HFF-Myc (cell line): ENCODE results near the gene ADAMTS13.
A peak's percentile ranks its signal among the peaks of the same experiment; 100 is the strongest.

ENCODE experiments used
- DNase-seq: peaks from one replicate; pipeline ENCODE4 v3.0.0-alpha.2; 2011; ENCODE audit warnings: low read depth; ENCODE audit errors: extremely low read depth
- H3K4me3 ChIP-seq: replicated peaks from 2 replicates; pipeline ENCODE4 v1.5.1; 2011; ENCODE audit warnings: low read depth, mild to moderate bottlenecking, control low read depth, low read length
- TF ChIP-seq, protein P1 (sequence below): IDR thresholded peaks from 2 replicates; pipeline ENCODE4 v1.5.1; 2012; ENCODE audit warnings: mild to moderate bottlenecking, low read depth, low read length, control low read depth; ENCODE audit errors: missing control alignments

ADAMTS13 gene

DNA sequence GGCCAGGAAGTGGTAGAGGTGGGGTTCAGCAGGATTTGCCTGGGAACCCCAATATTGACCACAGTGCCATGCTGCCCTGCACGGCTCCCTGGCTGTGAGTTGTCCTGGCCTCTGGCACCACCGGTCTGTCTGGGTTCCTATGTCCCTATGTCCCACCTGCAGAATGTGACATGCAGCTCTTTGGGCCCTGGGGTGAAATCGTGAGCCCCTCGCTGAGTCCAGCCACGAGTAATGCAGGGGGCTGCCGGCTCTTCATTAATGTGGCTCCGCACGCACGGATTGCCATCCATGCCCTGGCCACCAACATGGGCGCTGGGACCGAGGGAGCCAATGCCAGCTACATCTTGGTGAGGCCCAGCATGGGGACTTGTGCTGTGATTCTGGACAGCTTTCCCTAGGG lies 35.6 kb downstream of the ADAMTS13 start:
- TF ChIP-seq, protein P1, sequence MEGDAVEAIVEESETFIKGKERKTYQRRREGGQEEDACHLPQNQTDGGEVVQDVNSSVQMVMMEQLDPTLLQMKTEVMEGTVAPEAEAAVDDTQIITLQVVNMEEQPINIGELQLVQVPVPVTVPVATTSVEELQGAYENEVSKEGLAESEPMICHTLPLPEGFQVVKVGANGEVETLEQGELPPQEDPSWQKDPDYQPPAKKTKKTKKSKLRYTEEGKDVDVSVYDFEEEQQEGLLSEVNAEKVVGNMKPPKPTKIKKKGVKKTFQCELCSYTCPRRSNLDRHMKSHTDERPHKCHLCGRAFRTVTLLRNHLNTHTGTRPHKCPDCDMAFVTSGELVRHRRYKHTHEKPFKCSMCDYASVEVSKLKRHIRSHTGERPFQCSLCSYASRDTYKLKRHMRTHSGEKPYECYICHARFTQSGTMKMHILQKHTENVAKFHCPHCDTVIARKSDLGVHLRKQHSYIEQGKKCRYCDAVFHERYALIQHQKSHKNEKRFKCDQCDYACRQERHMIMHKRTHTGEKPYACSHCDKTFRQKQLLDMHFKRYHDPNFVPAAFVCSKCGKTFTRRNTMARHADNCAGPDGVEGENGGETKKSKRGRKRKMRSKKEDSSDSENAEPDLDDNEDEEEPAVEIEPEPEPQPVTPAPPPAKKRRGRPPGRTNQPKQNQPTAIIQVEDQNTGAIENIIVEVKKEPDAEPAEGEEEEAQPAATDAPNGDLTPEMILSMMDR: no peak
- DNase-seq: no peak
- no peak overlapping the region for H3K4me3 ChIP-seq

DNA sequence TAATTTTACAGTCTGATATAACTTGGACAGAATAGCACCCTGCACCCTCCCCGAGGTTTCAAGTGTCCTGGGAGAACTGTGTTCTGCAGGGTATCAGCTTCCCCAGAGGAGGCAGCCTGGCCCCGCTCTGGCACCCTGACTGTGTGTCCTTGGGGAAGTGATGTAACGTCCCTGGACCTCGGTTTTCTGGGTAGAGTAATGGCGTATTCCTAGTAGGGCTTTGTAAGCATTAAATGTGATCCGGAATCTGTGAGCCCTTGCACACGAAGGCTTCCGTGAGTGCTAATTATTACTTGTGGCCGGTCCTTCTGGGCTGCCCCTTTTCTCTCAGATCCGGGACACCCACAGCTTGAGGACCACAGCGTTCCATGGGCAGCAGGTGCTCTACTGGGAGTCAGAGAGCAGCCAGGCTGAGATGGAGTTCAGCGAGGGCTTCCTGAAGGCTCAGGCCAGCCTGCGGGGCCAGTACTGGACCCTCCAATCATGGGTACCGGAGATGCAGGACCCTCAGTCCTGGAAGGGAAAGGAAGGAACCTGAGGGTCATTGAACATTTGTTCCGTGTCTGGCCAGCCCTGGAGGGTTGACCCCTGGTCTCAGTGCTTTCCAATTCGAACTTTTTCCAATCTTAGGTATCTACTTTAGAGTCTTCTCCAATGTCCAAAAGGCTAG lies 36.6 kb downstream of the ADAMTS13 start:
- no peak for DNase-seq
- H3K4me3 ChIP-seq: peak overlapping the region; percentile 56; the same call in 1 of the 2 replicates
- TF ChIP-seq, protein P1: no peak

DNA sequence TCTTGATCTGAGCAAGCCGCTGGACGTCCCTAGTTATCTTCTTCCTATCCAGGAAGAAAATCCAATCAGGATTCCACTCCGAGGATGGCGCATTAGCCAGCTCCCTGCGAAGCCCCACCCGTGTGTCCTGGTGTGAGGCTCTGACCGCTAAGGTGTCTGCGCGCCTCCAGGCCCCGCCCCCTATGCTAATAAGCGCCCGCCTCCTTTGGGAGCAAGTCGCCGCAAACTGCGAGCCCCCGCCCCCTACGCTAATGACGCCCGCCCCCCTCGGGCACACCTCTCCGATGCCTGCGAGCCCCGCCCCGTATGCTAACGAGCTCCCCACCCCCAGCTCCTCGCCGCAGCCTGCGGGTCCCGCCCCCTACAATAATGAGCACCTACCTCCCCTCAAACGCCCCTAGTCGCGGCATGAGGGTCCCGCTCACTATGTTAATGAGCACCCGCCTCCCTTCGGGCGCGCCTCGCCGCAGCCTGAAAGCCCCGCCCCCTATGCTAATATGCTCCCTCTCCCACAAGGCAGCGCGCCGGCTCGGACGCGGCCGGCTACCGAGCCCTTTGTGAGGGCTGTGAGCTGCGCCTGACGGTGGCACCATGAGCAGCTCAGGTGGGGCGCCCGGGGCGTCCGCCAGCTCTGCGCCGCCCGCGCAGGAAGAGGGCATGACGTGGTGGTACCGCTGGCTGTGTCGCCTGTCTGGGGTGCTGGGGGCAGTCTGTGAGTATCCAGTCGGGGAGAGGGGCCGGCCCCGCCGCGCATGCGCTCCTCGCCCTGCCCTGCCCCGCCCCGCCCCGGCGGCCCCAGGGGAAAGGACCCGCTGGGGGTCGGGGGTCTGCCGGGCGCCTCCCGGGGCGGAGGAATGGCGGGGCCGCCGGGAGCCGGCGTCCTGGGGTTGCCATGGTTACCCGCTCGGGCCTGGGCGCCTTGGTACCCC lies 37.6 kb downstream of the ADAMTS13 start, which contains the start of gene CACFD1:
Gene CACFD1, plus strand, starts transcription at position 503 of the 929 bp plus-strand sequence. Its CDS starts 89 bp downstream, at position 592.
- peak within 1 kb of the TSS; percentile 56 for H3K4me3 ChIP-seq
- TF ChIP-seq, protein P1: no peak
- DNase-seq: peak; percentile 61

DNA sequence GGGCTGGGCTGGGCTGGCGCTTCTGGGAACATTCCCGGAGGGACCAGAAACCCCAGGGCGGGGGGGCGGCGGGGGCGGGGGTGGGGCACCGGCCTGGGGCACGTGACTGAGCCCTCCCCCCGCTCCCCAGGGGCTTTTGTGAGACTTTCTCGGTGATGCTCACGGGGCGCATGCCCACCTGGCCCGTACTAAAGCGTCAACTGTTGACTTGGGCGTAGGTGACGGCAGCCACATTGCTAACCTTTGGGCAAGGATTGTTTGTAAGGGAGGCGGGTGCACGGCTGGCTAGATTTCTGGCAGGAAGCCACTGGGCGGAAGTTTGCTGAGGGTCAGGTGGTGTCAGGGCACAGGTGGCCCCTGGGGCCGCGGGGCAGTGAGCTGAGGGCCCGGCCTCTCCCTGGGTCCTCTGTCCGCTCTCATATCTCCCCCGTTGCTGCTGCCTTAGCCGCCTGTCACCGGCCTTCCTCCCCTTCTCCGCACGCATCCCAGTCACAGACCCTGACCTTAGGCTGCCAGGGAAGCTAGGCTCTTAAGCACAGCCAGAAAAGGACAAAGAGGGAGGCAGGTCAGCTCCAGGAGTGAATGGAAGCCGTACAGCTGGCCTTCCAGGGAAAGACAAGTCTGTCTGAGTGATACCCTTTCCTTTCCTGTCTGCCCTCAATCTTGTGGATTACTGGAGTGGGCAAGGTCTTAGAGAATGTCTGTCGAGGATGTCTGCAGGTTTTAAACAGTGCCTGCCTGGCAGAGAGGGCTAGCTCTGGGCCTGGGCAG lies 38.4 kb downstream of the ADAMTS13 start:
- no peak for DNase-seq
- peak overlapping the region; percentile 56 for H3K4me3 ChIP-seq
- TF ChIP-seq, protein P1: no peak

DNA sequence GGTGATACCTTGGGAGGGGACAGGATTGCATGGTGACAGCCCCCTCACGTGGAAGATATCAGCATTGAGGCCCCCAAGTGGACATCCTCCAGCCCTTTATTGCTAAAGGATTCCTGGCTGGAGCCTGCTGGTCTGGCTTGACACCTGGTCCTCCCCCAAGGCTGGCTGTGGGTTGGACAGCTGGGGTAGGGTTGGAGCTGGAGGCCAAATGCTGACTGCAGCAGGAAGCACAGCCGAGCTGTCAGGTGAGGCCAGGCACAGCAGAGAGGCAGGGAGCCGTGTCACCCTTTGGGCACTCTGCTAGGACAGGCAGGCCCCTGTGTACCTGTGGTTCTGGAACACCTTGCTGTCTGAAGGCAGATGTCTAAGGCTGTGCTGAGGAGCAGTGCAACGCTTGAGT lies 39.8 kb downstream of the ADAMTS13 start:
- TF ChIP-seq, protein P1: no peak
- no peak overlapping the region for H3K4me3 ChIP-seq
- DNase-seq: no peak

DNA sequence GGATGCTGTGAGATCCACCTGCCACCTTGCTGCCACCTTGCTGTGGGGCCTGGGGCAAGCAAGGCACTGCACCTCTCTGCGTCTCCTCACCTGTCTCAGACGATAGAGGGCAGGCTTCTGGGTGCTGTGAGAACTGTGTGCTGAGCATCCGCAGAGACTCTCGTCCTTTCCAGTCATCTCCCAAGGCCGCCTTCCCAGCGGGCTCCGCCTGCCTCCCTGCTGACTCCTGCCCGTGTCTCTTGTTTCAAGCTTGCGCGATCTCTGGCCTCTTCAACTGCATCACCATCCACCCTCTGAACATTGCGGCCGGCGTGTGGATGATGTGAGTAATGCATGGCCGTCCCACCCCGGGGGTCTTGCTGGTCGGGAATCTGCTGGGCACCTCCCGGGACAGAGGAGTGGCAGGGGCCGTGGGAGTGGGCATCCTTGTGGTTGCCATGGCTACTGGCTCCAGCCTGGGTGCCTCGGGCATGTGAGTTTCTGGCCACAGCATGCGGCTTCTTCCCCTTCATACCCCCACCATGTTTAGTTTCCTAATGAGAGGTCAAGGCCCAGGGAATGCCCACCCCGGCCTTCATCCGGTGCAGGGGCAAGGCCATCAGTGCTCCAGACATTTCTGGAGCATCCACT lies 41.2 kb downstream of the ADAMTS13 start:
- DNase-seq: no peak
- H3K4me3 ChIP-seq: no peak overlapping the region
- TF ChIP-seq, protein P1: no peak
